Fibroblast of upper back skin (primary cell): ENCODE measurements around the gene ADGRG6.
"Not testable (repeated sequence)": the region's sequence is repeated elsewhere in the genome, so short reads cannot be mapped to it uniquely, and the experiment has no call there.

Source experiments
- DNase-seq: peaks from one replicate; pipeline ENCODE4 v3.0.0-alpha.2; 2013

ADGRG6 gene

GRCh38 chr6:142301651-142302391 lies at the start of gene ADGRG6:
TSS of gene ADGRG6 (plus strand) at chr6:142302007. CDS start at chr6:142302330, 323 bp downstream.
- DNase-seq: peak; percentile 23

- DNase-seq: no peak
Observed at GRCh38 chr6:142254513-142254912, 47.3 kb upstream of the ADGRG6 start.

GRCh38 chr6:142255785-142256184 lies 46.0 kb upstream of the ADGRG6 start:
- no peak for DNase-seq

- no peak for DNase-seq
Observed at GRCh38 chr6:142258305-142258704, 43.5 kb upstream of the ADGRG6 start.

GRCh38 chr6:142258757-142259156 lies 43.0 kb upstream of the ADGRG6 start:
- DNase-seq: no peak

GRCh38 chr6:142260748-142261147 lies 41.1 kb upstream of the ADGRG6 start:
- no peak for DNase-seq

- DNase-seq: no peak
Observed at GRCh38 chr6:142262231-142262630, 39.6 kb upstream of the ADGRG6 start.

GRCh38 chr6:142265476-142265875 lies 36.3 kb upstream of the ADGRG6 start:
- DNase-seq: no peak

- no peak for DNase-seq
Observed at GRCh38 chr6:142266060-142266459, 35.7 kb upstream of the ADGRG6 start.

GRCh38 chr6:142271476-142271875 lies 30.3 kb upstream of the ADGRG6 start:
- DNase-seq: peak; percentile 22

- DNase-seq: no peak
Observed at GRCh38 chr6:142274656-142275055, 27.2 kb upstream of the ADGRG6 start.

GRCh38 chr6:142275236-142276006 lies 26.4 kb upstream of the ADGRG6 start:
- DNase-seq: no peak

GRCh38 chr6:142276256-142276655 lies 25.6 kb upstream of the ADGRG6 start:
- DNase-seq: no peak

GRCh38 chr6:142279350-142280180 lies 22.2 kb upstream of the ADGRG6 start:
- peak; percentile 79 for DNase-seq

- no peak for DNase-seq
Observed at GRCh38 chr6:142280265-142280664, 21.5 kb upstream of the ADGRG6 start.

- no peak for DNase-seq
Observed at GRCh38 chr6:142280927-142281326, 20.9 kb upstream of the ADGRG6 start.

- not testable (repeated sequence) for DNase-seq
Observed at GRCh38 chr6:142283138-142283537, 18.7 kb upstream of the ADGRG6 start.

GRCh38 chr6:142284419-142284818 lies 17.4 kb upstream of the ADGRG6 start:
- DNase-seq: no peak

GRCh38 chr6:142285235-142286087 lies 16.3 kb upstream of the ADGRG6 start:
- no peak for DNase-seq

GRCh38 chr6:142286088-142286409 lies 15.8 kb upstream of the ADGRG6 start:
- no peak for DNase-seq

GRCh38 chr6:142289687-142290086 lies 12.1 kb upstream of the ADGRG6 start:
- no peak for DNase-seq

GRCh38 chr6:142290851-142291250 lies 11.0 kb upstream of the ADGRG6 start:
- DNase-seq: no peak

- no peak for DNase-seq
Observed at GRCh38 chr6:142291512-142291911, 10.3 kb upstream of the ADGRG6 start.
